ENCODE results near the gene EEPD1. TPM values are rescaled to one million over a fixed set of nuclear protein-coding genes. Genes with fewer than 3 reads are reported as not detected.

Gene EEPD1
- total RNA-seq, 1 donor from 2014 or later, result 0.64 TPM

GRCh38 chr7:36202398-36202797 is 49.3 kb downstream of the EEPD1 start:
- Mint-ChIP-seq H3K4me3 (no peak overlapping the region), H3K9me3 (no peaks in the 10 kb centered on the region), H3K27ac (no peak overlapping the region), H3K36me3 (ENCODE audit: low read depth) (no peaks in the 10 kb centered on the region), H3K4me1 (no peaks in the 10 kb centered on the region), H3K27me3 (peaks cover 2% of the 10 kb centered on the region)
- no peak for TF ChIP-seq CTCF (IDR thresholded peaks at IDR 0.05)
- DNase-seq (no peak), ATAC-seq (ENCODE audit: low read depth) (no peak)
- CTCF ChIA-PET, result no interaction called here
- POLR2A ChIA-PET, result no interaction called here
- intact Hi-C loops (cut with micrococcal nuclease), result no loop called here

- no peak for ATAC-seq (ENCODE audit: low read depth)
- CTCF ChIA-PET, result no interaction called here
- intact Hi-C loops (cut with micrococcal nuclease), result no loop called here
- Mint-ChIP-seq H3K4me3 (no peak overlapping the region), H3K27me3 (peaks cover 2% of the 10 kb centered on the region), H3K9me3 (no peaks in the 10 kb centered on the region), H3K27ac (no peak overlapping the region), H3K36me3 (ENCODE audit: low read depth) (no peaks in the 10 kb centered on the region), H3K4me1 (no peaks in the 10 kb centered on the region)
- DNase-seq, result no peak
- no peak for TF ChIP-seq CTCF (IDR thresholded peaks at IDR 0.05)
- POLR2A ChIA-PET, result no interaction called here
Observed at GRCh38 chr7:36203071-36203790, 50.2 kb downstream of the EEPD1 start.

- Mint-ChIP-seq H3K4me3 (no peak overlapping the region), H3K27me3 (peaks cover 2% of the 10 kb centered on the region), H3K9me3 (no peaks in the 10 kb centered on the region), H3K4me1 (no peaks in the 10 kb centered on the region), H3K36me3 (ENCODE audit: low read depth) (no peaks in the 10 kb centered on the region), H3K27ac (no peak overlapping the region)
- ChIA-PET CTCF (no interaction called here), POLR2A (no interaction called here)
- TF ChIP-seq CTCF (IDR thresholded peaks at IDR 0.05), result no peak
- DNase-seq, result no peak
- ATAC-seq (ENCODE audit: low read depth), result no peak
- intact Hi-C loops (cut with micrococcal nuclease), result no loop called here
Observed at GRCh38 chr7:36204044-36204663, 51.1 kb downstream of the EEPD1 start.

GRCh38 chr7:36204929-36205635 is 52.0 kb downstream of the EEPD1 start:
- ChIA-PET CTCF (no interaction called here), POLR2A (no interaction called here)
- no peak for ATAC-seq (ENCODE audit: low read depth)
- no peak for TF ChIP-seq CTCF (IDR thresholded peaks at IDR 0.05)
- Mint-ChIP-seq H3K9me3 (no peaks in the 10 kb centered on the region), H3K27ac (no peak overlapping the region), H3K4me1 (peaks cover 2% of the 10 kb centered on the region), H3K36me3 (ENCODE audit: low read depth) (no peaks in the 10 kb centered on the region), H3K4me3 (no peak overlapping the region), H3K27me3 (peaks cover 2% of the 10 kb centered on the region)
- no peak for DNase-seq
- intact Hi-C loops (cut with micrococcal nuclease), result no loop called here

- H3K27ac Mint-ChIP-seq, result no peak overlapping the region
- ATAC-seq (ENCODE audit: low read depth) (no peak), DNase-seq (no peak)
- ChIA-PET CTCF (no interaction called here), POLR2A (no interaction called here)
- no peak for TF ChIP-seq CTCF (IDR thresholded peaks at IDR 0.05)
- no peaks in the 10 kb centered on the region for H3K9me3 Mint-ChIP-seq
- peaks cover 2% of the 10 kb centered on the region for H3K4me1 Mint-ChIP-seq
- H3K36me3 Mint-ChIP-seq (ENCODE audit: low read depth), result no peaks in the 10 kb centered on the region
- intact Hi-C loops (cut with micrococcal nuclease), result no loop called here
- H3K4me3 Mint-ChIP-seq, result no peak overlapping the region
- peaks cover 4% of the 10 kb centered on the region for H3K27me3 Mint-ChIP-seq
Observed at GRCh38 chr7:36205803-36206202, 52.7 kb downstream of the EEPD1 start.
